Measurements from ENCODE around the gene RNASE7. TPM values are rescaled to one million over a fixed set of nuclear protein-coding genes. Genes with fewer than 3 reads are reported as not detected.
A peak's percentile ranks its signal among the peaks of the same experiment; 100 is the strongest.

Gene RNASE7
- total RNA-seq, 1 donor from 2014 or later, result not detected

- intact Hi-C loops (cut with micrococcal nuclease), result loop anchor here (5.0 kb wide), 1 partner anchor 35 kb away; the partner anchor contains the start of gene TMEM253
- Histone ChIP-seq H3K27ac (replicated peaks) (no peak overlapping the region), H3K4me3 (no peak overlapping the region), H3K27me3 (ENCODE audit: low read depth) (no peaks in the 10 kb centered on the region), H3K9me3 (replicated peaks) (no peaks in the 10 kb centered on the region), H3K36me3 (no peaks in the 10 kb centered on the region), H3K4me1 (peaks cover 44% of the 10 kb centered on the region)
- no peak for DNase-seq
- TF ChIP-seq, protein P1, sequence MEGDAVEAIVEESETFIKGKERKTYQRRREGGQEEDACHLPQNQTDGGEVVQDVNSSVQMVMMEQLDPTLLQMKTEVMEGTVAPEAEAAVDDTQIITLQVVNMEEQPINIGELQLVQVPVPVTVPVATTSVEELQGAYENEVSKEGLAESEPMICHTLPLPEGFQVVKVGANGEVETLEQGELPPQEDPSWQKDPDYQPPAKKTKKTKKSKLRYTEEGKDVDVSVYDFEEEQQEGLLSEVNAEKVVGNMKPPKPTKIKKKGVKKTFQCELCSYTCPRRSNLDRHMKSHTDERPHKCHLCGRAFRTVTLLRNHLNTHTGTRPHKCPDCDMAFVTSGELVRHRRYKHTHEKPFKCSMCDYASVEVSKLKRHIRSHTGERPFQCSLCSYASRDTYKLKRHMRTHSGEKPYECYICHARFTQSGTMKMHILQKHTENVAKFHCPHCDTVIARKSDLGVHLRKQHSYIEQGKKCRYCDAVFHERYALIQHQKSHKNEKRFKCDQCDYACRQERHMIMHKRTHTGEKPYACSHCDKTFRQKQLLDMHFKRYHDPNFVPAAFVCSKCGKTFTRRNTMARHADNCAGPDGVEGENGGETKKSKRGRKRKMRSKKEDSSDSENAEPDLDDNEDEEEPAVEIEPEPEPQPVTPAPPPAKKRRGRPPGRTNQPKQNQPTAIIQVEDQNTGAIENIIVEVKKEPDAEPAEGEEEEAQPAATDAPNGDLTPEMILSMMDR (IDR thresholded peaks at IDR 0.05; ENCODE audit: borderline replicate concordance), result no peak
Observed at GRCh38 chr14:21066882-21067502, 24.8 kb downstream of the RNASE7 start.

DNA sequence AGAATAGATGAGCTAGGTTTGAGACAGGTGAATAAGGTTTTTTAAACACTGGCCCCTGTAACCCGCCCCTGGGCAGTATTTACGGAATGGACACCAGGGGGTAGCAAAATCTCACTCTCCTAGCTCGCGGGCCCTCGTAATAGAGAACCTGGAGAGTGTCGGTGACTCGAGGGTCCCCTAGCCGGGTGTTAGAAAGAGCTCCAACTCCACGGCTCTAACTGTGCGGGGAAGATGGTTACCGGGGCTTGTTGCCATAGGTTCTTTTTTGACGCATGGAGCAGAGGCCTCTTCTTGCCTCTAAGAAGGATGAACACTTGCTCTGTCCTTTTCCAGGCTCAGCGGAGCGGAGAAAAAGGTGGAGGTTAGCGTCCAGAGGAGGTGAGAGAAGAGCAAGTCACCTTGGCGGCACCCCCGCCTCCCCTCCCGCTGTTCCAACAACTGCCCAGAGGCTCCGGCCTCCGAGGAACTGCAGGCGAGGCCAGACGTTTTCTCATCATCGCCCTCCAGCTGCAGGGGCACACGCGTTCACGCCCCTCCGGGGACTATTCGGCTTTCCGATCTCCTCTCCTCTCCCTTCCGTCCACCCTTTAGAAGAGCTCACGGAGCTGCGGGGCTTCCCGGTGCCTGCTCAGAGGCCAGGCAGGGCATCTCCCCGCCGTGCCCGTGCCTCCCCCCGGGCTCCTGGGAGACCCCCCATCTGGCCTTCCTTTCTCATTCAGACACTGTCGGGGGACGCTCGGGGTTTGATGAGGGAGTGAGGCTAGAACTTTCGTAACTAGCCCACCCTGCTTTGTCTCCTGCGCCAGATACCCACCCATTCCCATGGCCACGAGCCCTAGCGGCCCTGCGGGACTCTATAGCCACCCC, 26.6 kb downstream of the RNASE7 start:
- DNase-seq, result peak; percentile 47
- Histone ChIP-seq H3K9me3 (replicated peaks) (no peaks in the 10 kb centered on the region), H3K4me3 (peak overlapping the region; percentile 88), H3K27ac (replicated peaks) (peak overlapping the region; percentile 95), H3K27me3 (ENCODE audit: low read depth) (no peaks in the 10 kb centered on the region), H3K36me3 (peaks cover 11% of the 10 kb centered on the region), H3K4me1 (peaks cover 47% of the 10 kb centered on the region)
- TF ChIP-seq, protein P1 (IDR thresholded peaks at IDR 0.05; ENCODE audit: borderline replicate concordance), result peak; percentile 78
- intact Hi-C loops (cut with micrococcal nuclease), result loop anchor here (5.0 kb wide), 1 partner anchor 34 kb away; the partner anchor contains the start of gene TMEM253

DNA sequence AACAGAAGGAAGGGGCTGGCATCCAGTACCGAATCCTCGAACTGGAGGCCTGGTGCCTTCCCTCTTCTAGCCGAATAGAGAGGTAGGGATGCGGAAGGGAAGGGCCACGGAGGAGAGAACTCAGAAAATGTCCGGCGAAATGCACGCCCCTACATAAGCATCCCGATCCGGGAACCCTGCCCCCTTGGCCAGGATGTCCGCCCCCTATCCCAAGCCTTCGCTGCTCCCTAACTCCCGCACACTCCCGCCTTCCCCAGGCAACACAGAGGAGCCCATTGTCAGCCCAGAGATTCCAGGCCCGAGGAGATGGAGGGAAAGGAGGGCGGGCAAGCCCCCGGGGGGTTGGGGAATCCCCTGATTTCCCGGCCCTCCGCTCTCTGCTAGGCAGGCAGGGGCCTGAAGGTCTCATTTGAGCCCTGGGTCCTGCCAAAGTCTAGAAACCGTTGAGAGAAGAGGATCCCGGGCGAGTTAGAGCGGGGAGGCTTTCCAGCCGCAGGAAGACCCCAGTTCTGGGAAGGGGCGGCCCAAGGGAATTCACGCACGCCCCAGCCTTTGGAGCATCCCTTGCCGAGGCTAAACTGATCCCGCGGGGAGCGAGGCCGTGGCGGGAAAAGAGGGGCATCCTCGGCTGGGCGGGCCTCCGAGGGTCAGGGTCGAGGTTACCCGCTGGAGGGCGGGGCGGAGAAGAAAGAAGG, 27.4 kb downstream of the RNASE7 start:
- H3K36me3 ChIP-seq, result peaks cover 18% of the 10 kb centered on the region
- TF ChIP-seq, protein P1 (IDR thresholded peaks at IDR 0.05; ENCODE audit: borderline replicate concordance), result no peak
- no peaks in the 10 kb centered on the region for H3K27me3 ChIP-seq (ENCODE audit: low read depth)
- peak overlapping the region; percentile 95 for H3K27ac ChIP-seq (replicated peaks)
- intact Hi-C loops (cut with micrococcal nuclease), result loop anchor here (5.0 kb wide), 1 partner anchor 33 kb away; the partner anchor contains the start of gene TMEM253
- DNase-seq, result peak; percentile 61
- peak overlapping the region; percentile 88 for H3K4me3 ChIP-seq
- no peaks in the 10 kb centered on the region for H3K9me3 ChIP-seq (replicated peaks)
- peaks cover 46% of the 10 kb centered on the region for H3K4me1 ChIP-seq

GRCh38 chr14:21070083-21070609, 28.0 kb downstream of the RNASE7 start, which contains the start of gene ARHGEF40:
Gene ARHGEF40 (plus strand): TSS chr14:21070304. CDS start chr14:21070397, 93 bp downstream.
- intact Hi-C loops (cut with micrococcal nuclease), result no loop called here
- H3K4me3 ChIP-seq, result peak within 1 kb of the TSS; percentile 88
- H3K36me3 ChIP-seq, result peaks cover 24% of the 10 kb centered on the region
- H3K27me3 ChIP-seq (ENCODE audit: low read depth), result no peaks in the 10 kb centered on the region
- TF ChIP-seq, protein P1 (IDR thresholded peaks at IDR 0.05; ENCODE audit: borderline replicate concordance), result no peak
- peak; percentile 79 for DNase-seq
- no peaks in the 10 kb centered on the region for H3K9me3 ChIP-seq (replicated peaks)
- H3K27ac ChIP-seq (replicated peaks), result peak within 1 kb of the TSS; percentile 95
- H3K4me1 ChIP-seq, result peaks cover 46% of the 10 kb centered on the region

Data from left ventricle myocardium inferior (tissue), 1 donor.